Prostate gland (tissue), 2 donors: ENCODE results near the gene IP6K1. TPM values are rescaled to one million over a fixed set of nuclear protein-coding genes. Genes with fewer than 3 reads are reported as not detected.

ENCODE experiments used
- DNase-seq: peaks from one replicate; pipeline ENCODE4 v3.0.0-alpha.2; 2019; ENCODE audit warnings: low spot score
- H3K27ac ChIP-seq, 2 donors: fragments of 200-600 bp; sonication (generic); 2 replicates each; pipeline ENCODE4 v1.5.1; 2017 to 2019
- H3K27me3 ChIP-seq: fragments of 200-600 bp; sonication (generic); replicated peaks from 2 replicates; pipeline ENCODE4 v1.5.1; 2019; ENCODE audit not compliant: insufficient read depth
- H3K36me3 ChIP-seq, 2 donors: fragments of 200-600 bp; sonication (generic); 1 replicate in 1 of 2; 2 replicates in 1 of 2; pipeline versions ENCODE4 v1.5.1 to v1.8.1; 2017 to 2019
- H3K4me1 ChIP-seq: fragments of 200-600 bp; sonication (generic); replicated peaks from 2 replicates; pipeline ENCODE4 v1.5.1; 2019
- H3K4me3 ChIP-seq, 2 donors: fragments of 200-600 bp; sonication (generic); 2 replicates each; pipeline ENCODE4 v1.5.1; 2017 to 2019
- H3K9me3 ChIP-seq: fragments of 200-600 bp; sonication (generic); 2 replicates; pipeline ENCODE4 v1.5.1; 2017
- POLR2A ChIP-seq: fragments of 450-650 bp; IDR thresholded peaks from one replicate; pipeline ENCODE4 v1.6.1; 2016; ENCODE audit warnings: antibody characterized with exemption, mild to moderate bottlenecking
- POLR2AphosphoS5 ChIP-seq: sonication (generic); formaldehyde crosslinking; IDR thresholded peaks from one replicate; pipeline ENCODE4 v1.6.1; 2017; ENCODE audit warnings: antibody characterized with exemption
- WGBS: methylation state at CpG from one replicate; pipeline ENCODE4 v1.1.5; 2018; 5-methylcytosine and 5-hydroxymethylcytosine counted together
- intact Hi-C: fragments of 100-400 bp; cut with DNase I; formaldehyde crosslinking; loops from one replicate; pipeline ENCODE4 v1.14.2; 2022
- total RNA-seq, 2 donors: library from RNA; depleted of rRNA; stranded (reverse); fragments of >200 nt; gene quantifications; one replicate each; pipeline ENCODE4 v1.1.0, GENCODE V29; 2016
- TF ChIP-seq, protein P1 (sequence below), 4 experiments: fragments of 200-600 bp in 2 of 4; fragments of 450-650 bp in 2 of 4; sonication (generic) in 2 of 4; IDR thresholded peaks; 1 replicate in 3 of 4; 2 replicates in 1 of 4; pipeline ENCODE4 v1.5.1; 2016 to 2019; ENCODE audit warnings: antibody characterized with exemption in 4 of 4, mild to moderate bottlenecking in 2 of 4, moderate library complexity in 2 of 4

Gene IP6K1
- total RNA-seq, 2 donors from 2014 or later, result 46.5 to 119 TPM

DNA sequence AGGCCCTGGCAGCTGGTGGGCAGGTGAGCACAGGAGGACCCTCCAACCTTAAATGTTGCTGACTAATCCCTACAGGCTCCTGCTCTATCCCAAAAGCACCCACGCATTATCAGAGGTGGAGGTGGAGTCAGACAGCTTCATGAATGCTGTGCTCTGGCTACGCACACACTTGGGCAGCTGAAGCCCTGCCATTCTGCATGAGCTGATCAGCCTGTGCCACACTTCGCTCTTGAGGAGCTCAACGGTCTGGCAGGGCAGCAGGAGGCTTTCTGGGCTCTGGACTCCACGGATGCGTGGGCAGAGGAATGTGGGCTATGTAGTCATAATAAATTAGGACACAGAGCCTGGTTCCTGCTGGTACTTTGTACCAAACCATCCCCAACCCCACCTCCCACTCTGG, 103.2 kb downstream of the IP6K1 start:
- no peak overlapping the region for H3K27ac ChIP-seq
- intact Hi-C loops, result no loop called here
- WGBS, result 81% methylated on average over 6 of the region's 6 CpGs
- H3K9me3 ChIP-seq, result no peaks in the 10 kb centered on the region
- DNase-seq, result no peak
- TF ChIP-seq POLR2A (no peak), POLR2AphosphoS5 (no peak)
- H3K4me1 ChIP-seq, result no peaks in the 10 kb centered on the region
- no peak overlapping the region for H3K4me3 ChIP-seq
- peaks cover 17 to 38% of the 10 kb centered on the region in 2 donors for H3K36me3 ChIP-seq
- H3K27me3 ChIP-seq, result no peaks in the 10 kb centered on the region

GRCh38 chr3:49681543-49681942, 104.8 kb downstream of the IP6K1 start:
- intact Hi-C loops, result no loop called here
- TF ChIP-seq POLR2A (no peak), POLR2AphosphoS5 (no peak)
- TF ChIP-seq, protein P1, sequence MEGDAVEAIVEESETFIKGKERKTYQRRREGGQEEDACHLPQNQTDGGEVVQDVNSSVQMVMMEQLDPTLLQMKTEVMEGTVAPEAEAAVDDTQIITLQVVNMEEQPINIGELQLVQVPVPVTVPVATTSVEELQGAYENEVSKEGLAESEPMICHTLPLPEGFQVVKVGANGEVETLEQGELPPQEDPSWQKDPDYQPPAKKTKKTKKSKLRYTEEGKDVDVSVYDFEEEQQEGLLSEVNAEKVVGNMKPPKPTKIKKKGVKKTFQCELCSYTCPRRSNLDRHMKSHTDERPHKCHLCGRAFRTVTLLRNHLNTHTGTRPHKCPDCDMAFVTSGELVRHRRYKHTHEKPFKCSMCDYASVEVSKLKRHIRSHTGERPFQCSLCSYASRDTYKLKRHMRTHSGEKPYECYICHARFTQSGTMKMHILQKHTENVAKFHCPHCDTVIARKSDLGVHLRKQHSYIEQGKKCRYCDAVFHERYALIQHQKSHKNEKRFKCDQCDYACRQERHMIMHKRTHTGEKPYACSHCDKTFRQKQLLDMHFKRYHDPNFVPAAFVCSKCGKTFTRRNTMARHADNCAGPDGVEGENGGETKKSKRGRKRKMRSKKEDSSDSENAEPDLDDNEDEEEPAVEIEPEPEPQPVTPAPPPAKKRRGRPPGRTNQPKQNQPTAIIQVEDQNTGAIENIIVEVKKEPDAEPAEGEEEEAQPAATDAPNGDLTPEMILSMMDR (IDR thresholded peaks at IDR 0.05), result no peak
- H3K9me3 ChIP-seq, result no peaks in the 10 kb centered on the region
- H3K27ac ChIP-seq, result no peak overlapping the region
- H3K4me3 ChIP-seq, result no peak overlapping the region
- WGBS, result 80% methylated on average over 4 of the region's 4 CpGs
- H3K27me3 ChIP-seq, result no peaks in the 10 kb centered on the region
- H3K4me1 ChIP-seq, result no peaks in the 10 kb centered on the region
- peaks cover 17 to 38% of the 10 kb centered on the region in 2 donors for H3K36me3 ChIP-seq
- no peak for DNase-seq

- H3K27me3 ChIP-seq, result no peaks in the 10 kb centered on the region
- no peaks in the 10 kb centered on the region for H3K9me3 ChIP-seq
- TF ChIP-seq, protein P1 (IDR thresholded peaks at IDR 0.05), result no peak
- TF ChIP-seq POLR2AphosphoS5 (no peak), POLR2A (no peak)
- intact Hi-C loops, result no loop called here
- H3K4me3 ChIP-seq, result no peak overlapping the region
- H3K27ac ChIP-seq, result no peak overlapping the region
- 96% methylated on average over 2 of the region's 2 CpGs for WGBS
- H3K4me1 ChIP-seq, result no peaks in the 10 kb centered on the region
- H3K36me3 ChIP-seq, result peaks cover 17 to 40% of the 10 kb centered on the region in 2 donors
- no peak for DNase-seq
Measured at GRCh38 chr3:49681232-49681522, 105.2 kb downstream of the IP6K1 start.

DNA sequence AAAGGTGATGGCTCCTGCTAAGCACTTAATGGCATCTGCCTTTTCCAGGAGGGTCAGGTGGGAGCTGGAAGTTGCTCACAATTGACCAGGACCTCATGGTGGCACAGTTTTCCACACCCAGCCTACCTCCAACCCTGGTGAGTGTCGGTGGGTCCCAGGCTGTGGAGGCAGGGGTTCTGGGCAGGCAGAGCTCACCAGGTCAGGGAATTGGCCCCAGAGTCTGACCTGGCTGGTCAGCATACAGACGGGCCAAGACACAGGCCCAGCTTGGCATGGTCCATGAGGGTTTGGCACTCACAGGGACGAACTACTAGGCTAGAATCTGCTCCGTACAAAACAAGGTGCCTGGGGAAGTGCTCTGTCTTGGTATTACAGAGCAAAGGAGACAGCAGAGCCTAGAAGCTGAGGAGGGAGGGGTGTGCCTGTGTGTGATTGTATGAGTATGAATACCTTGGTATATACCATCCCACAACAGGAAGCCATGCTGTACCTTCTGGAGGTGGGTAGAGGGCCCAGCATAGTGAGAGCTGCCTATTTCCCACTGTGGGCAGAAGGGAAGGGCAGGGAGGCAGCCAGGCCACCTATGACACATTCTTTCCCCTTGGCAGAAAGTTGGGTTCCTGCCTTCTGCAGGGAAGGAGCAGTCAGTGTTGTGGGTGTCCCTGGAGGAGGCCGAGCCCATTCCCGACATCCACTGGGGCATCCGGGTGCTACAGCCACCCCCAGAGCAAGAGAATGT, 105.7 kb downstream of the IP6K1 start:
- H3K4me3 ChIP-seq, result no peak overlapping the region
- no peaks in the 10 kb centered on the region for H3K4me1 ChIP-seq
- intact Hi-C loops, result no loop called here
- H3K36me3 ChIP-seq, result peaks cover 17 to 44% of the 10 kb centered on the region in 2 donors
- no peak for DNase-seq
- no peak for TF ChIP-seq POLR2AphosphoS5
- TF ChIP-seq, protein P1 (IDR thresholded peaks at IDR 0.05), result no peak
- TF ChIP-seq POLR2A, result no peak
- WGBS, result 87% methylated on average over 4 of the region's 7 CpGs
- H3K9me3 ChIP-seq, result no peaks in the 10 kb centered on the region
- H3K27me3 ChIP-seq, result no peaks in the 10 kb centered on the region
- no peak overlapping the region for H3K27ac ChIP-seq

DNA sequence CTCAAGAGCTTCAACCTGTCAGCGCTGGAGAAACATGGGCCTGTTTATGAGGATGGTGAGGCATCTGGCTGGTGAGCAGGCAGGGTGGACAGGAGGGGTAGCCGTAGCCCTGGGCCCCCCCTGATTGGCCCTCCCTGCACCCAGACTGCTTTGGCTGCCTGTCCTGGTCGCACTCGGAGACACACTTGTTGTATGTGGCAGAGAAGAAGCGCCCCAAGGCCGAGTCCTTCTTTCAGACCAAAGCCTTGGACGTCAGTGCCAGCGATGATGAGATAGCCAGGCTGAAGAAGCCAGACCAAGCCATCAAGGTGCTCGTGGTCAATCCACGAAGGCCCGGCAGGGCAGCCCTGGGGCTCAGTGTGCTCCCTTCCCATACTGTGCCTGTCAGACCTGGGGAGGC, 110.4 kb downstream of the IP6K1 start:
- Histone ChIP-seq H3K27ac (no peak overlapping the region), H3K27me3 (no peaks in the 10 kb centered on the region), H3K9me3 (no peaks in the 10 kb centered on the region), H3K4me1 (peaks cover 6% of the 10 kb centered on the region), H3K36me3 (peaks cover 8 to 18% of the 10 kb centered on the region in 2 donors), H3K4me3 (no peak overlapping the region)
- intact Hi-C loops, result no loop called here
- no peak for TF ChIP-seq POLR2AphosphoS5
- no peak for TF ChIP-seq POLR2A
- TF ChIP-seq, protein P1 (IDR thresholded peaks at IDR 0.05), result no peak
- WGBS, result 91% methylated on average over 11 of the region's 11 CpGs
- no peak for DNase-seq
